ENCODE data around the gene PXDN. TPM values are rescaled to one million over a fixed set of nuclear protein-coding genes. Genes with fewer than 3 reads are reported as not detected.
"Not testable (repeated sequence)": the region's sequence is repeated elsewhere in the genome, so short reads cannot be mapped to it uniquely, and the experiment has no call there.

The PXDN gene
- total RNA-seq, 1 donor from 2014 or later, result 36.3 TPM

DNA sequence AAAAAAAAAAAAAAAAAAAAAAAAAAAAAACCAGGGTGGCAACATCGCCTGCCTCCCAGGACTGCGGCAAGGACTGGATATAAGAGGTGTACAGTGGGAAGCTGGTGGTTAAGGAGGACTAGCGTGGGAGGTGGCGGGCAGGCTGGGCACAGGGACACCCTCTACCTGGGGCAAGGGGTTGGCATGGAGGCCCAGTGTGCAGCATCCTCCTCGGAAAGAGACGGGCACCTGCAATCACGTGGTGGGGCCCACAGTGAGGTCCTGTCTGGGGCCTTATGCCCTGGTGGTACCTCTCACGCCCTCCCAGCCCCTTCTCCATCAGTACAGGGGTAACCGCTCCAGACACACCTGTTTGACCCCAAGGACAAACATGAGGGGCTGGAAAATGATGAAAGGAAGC is 27.9 kb downstream of the PXDN start:
- Histone ChIP-seq H3K27me3 (ENCODE audit: low read depth) (no peaks in the 10 kb centered on the region), H3K9me3 (no peaks in the 10 kb centered on the region), H3K4me1 (peaks cover 37% of the 10 kb centered on the region), H3K36me3 (no peaks in the 10 kb centered on the region), H3K27ac (no peak overlapping the region), H3K4me3 (no peak overlapping the region)
- DNase-seq (peak; percentile 21), ATAC-seq (no peak)
- intact Hi-C loops (cut with DNase I), result no loop called here
- TF ChIP-seq, protein P1, sequence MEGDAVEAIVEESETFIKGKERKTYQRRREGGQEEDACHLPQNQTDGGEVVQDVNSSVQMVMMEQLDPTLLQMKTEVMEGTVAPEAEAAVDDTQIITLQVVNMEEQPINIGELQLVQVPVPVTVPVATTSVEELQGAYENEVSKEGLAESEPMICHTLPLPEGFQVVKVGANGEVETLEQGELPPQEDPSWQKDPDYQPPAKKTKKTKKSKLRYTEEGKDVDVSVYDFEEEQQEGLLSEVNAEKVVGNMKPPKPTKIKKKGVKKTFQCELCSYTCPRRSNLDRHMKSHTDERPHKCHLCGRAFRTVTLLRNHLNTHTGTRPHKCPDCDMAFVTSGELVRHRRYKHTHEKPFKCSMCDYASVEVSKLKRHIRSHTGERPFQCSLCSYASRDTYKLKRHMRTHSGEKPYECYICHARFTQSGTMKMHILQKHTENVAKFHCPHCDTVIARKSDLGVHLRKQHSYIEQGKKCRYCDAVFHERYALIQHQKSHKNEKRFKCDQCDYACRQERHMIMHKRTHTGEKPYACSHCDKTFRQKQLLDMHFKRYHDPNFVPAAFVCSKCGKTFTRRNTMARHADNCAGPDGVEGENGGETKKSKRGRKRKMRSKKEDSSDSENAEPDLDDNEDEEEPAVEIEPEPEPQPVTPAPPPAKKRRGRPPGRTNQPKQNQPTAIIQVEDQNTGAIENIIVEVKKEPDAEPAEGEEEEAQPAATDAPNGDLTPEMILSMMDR (IDR thresholded peaks at IDR 0.05), result no peak

DNA sequence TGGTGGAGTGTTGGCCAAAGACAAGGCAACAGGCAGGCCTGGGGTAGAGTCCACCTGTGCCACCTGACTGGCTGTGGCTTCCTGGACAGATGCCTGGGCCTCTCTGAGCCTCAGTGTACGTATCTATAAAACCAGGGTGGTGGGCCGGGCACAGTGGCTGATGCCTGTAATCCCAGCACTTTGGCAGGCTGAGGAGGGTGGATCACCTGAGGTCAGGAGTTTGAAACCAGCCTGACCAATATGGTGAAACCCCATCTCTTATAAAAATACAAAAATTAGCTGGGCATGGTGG is 28.4 kb downstream of the PXDN start:
- H3K36me3 ChIP-seq; H3K4me3 ChIP-seq; H3K27me3 ChIP-seq (ENCODE audit: low read depth); H3K27ac ChIP-seq; intact Hi-C loops (cut with DNase I); ATAC-seq; H3K9me3 ChIP-seq: not testable (repeated sequence)
- DNase-seq, result peak; percentile 32
- peaks cover 32% of the 10 kb centered on the region for H3K4me1 ChIP-seq

DNA sequence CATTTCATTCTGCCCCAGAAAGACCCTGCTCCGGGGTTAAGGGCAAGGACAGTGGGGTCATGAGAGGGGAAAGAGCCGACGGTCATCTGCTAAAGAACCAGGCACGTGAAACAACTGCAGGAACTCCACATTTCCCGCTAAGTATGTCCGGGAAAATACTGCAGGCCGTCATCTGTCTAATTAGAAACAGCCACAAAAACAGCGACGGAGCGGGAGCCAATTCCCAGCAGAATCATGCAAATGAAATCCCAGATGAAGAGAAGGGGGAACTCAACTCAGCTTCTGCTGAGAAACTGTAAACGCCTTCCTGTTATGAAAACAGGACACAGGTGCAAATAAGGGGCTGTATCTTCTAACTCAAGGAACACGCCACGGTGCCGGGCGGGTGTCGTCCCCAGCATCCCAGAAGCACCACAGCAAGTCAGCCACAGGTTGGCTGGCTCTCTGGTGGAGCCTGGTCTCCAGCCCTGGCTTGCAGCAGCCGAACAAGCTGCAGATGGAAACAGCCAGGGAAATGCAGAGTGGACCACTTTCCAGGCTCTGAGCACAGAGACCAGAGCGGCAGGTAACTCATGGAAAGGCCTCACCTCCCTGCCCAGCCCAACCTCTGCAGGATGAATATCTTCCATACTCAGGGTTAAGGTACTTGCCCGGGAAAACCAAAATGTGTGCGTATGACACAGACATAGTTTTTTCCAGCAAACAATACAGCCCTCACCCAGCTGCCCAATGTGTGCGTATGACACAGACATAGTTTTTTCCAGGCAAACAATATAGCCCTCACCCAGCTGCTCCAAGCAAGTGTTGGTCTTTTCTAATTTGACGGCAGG is 28.9 kb downstream of the PXDN start:
- ATAC-seq (no peak), DNase-seq (peak; percentile 28)
- Histone ChIP-seq H3K9me3 (no peaks in the 10 kb centered on the region), H3K36me3 (no peaks in the 10 kb centered on the region), H3K4me1 (peaks cover 29% of the 10 kb centered on the region), H3K4me3 (no peak overlapping the region), H3K27ac (no peak overlapping the region), H3K27me3 (ENCODE audit: low read depth) (no peaks in the 10 kb centered on the region)
- TF ChIP-seq, protein P1 (IDR thresholded peaks at IDR 0.05), result no peak
- intact Hi-C loops (cut with DNase I), result no loop called here

DNA sequence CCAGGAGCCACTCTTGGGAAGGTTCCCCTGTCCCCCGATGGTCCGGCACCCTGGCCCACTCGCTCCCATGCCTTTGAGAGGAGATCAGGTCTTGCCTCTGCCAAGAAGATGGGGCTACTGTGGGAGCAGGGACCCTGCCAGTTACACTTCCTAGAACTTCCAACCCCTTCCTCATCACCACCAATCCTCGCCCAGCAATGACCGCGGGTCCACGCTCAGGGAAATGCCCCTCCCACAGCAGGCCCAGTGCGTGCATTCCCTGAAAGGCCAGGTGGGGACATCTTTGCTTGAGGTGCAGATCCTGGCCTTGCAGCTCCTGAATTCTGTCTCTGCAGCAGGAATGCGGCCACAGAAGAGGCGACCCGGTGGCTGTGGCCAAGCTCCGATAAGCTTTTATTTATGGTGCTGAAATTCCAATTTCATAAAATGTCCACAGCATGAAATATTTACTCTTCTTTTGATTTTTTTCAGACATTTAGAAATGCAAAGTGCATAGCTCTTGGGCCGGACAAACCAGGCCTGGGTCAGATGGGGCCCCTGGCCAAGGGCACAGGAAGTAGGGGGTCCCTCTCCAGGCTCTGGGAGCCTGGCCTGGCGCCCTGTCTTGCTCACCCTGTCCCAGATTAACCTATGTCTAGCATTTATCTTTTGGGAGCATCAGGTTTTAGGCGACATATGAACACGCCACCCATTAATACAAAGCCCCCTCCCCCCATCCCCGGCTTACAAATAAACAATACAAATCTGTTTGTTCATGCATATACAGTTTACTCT is 29.8 kb downstream of the PXDN start:
- H3K36me3 ChIP-seq, result no peaks in the 10 kb centered on the region
- H3K9me3 ChIP-seq, result no peaks in the 10 kb centered on the region
- TF ChIP-seq, protein P1 (IDR thresholded peaks at IDR 0.05), result no peak
- H3K27ac ChIP-seq, result no peak overlapping the region
- no peak for ATAC-seq
- intact Hi-C loops (cut with DNase I), result no loop called here
- peaks cover 30% of the 10 kb centered on the region for H3K4me1 ChIP-seq
- no peak overlapping the region for H3K4me3 ChIP-seq
- DNase-seq, result no peak
- no peaks in the 10 kb centered on the region for H3K27me3 ChIP-seq (ENCODE audit: low read depth)

DNA sequence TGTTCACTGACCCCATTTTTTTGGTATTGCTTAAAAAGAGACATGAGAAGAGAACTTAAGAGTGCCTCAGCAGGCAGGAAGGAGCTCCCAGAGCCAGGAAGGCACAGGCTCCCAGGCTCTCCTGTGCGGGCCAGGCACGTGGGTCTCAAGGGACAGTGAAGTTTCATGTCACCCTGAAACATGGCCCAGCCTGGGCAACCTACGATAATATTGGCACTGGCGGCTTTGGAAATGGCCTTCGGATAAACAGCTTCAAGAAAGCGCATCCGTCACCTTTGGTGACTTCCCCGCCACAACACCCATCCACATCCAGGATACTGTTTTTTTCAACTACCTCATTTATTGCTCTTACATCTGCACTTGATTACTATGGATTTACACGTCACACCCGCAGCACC is 30.5 kb downstream of the PXDN start:
- H3K4me3 ChIP-seq, result no peak overlapping the region
- H3K36me3 ChIP-seq, result no peaks in the 10 kb centered on the region
- peaks cover 36% of the 10 kb centered on the region for H3K4me1 ChIP-seq
- ATAC-seq (no peak), DNase-seq (no peak)
- TF ChIP-seq, protein P1 (IDR thresholded peaks at IDR 0.05), result no peak
- no peaks in the 10 kb centered on the region for H3K9me3 ChIP-seq
- no peak overlapping the region for H3K27ac ChIP-seq
- H3K27me3 ChIP-seq (ENCODE audit: low read depth), result no peaks in the 10 kb centered on the region
- intact Hi-C loops (cut with DNase I), result no loop called here

All from lower lobe of right lung (tissue), 2 donors.